Natural killer cell (primary cell): ENCODE measurements around the gene MBNL3. TPM values are rescaled to one million over a fixed set of nuclear protein-coding genes. Genes with fewer than 3 reads are reported as not detected.

Source experiments
- ATAC-seq, 3 donors: fragments of 150-1000 bp in 2 of 3; fragments of 200-7000 bp in 1 of 3; cut with Tn5 transposase; 1 replicate in 1 of 3; 2 replicates in 2 of 3; pipeline ENCODE4 v1.10.0; 2021; ENCODE audit warnings: mild to moderate bottlenecking in 2 of 3, moderate library complexity in 2 of 3
- DNase-seq, 2 donors: peaks; one replicate each; pipeline versions ENCODE4 v3.0.0 to v3.0.0-alpha.2; 2013 to 2021; ENCODE audit warnings: mixed read lengths in 1 of 2
- H3K27ac ChIP-seq: one replicate; pipeline ENCODE4 v1.5.1; 2013; ENCODE audit warnings: mild to moderate bottlenecking, low read length
- H3K27me3 ChIP-seq: one replicate; pipeline ENCODE4 v1.6.1; 2013; ENCODE audit warnings: low read length; ENCODE audit not compliant: control insufficient read depth, insufficient read depth
- H3K36me3 ChIP-seq: one replicate; pipeline ENCODE4 v1.6.1; 2013; ENCODE audit warnings: low read length; ENCODE audit not compliant: control insufficient read depth, insufficient read depth
- H3K4me1 ChIP-seq: one replicate; pipeline ENCODE4 v1.6.1; 2013; ENCODE audit warnings: low read length; ENCODE audit not compliant: control insufficient read depth, insufficient read depth
- H3K4me3 ChIP-seq: one replicate; pipeline ENCODE4 v1.5.1; 2013; ENCODE audit warnings: low read length
- H3K9me3 ChIP-seq: one replicate; pipeline ENCODE4 v1.6.1; 2013; ENCODE audit warnings: low read length; ENCODE audit not compliant: control insufficient read depth, insufficient read depth
- H3K27ac Mint-ChIP-seq, 2 donors: one replicate each; pipeline ENCODE4 v1.8.0; 2022; ENCODE audit warnings: mild to moderate bottlenecking in 2 of 2, mixed read lengths in 2 of 2, moderate library complexity in 1 of 2
- H3K27me3 Mint-ChIP-seq, 2 donors: one replicate each; pipeline ENCODE4 v1.8.0; 2022; ENCODE audit warnings: low read depth in 2 of 2, mixed read lengths in 2 of 2
- H3K36me3 Mint-ChIP-seq: one replicate; pipeline ENCODE4 v1.8.0; 2022; ENCODE audit warnings: mixed read lengths
- H3K4me1 Mint-ChIP-seq, 2 donors: one replicate each; pipeline ENCODE4 v1.8.0; 2022; ENCODE audit warnings: mixed read lengths in 2 of 2
- H3K4me3 Mint-ChIP-seq: one replicate; pipeline ENCODE4 v1.8.0; 2022; ENCODE audit warnings: mild to moderate bottlenecking, moderate library complexity, mixed read lengths
- H3K9me3 Mint-ChIP-seq, 2 donors: one replicate each; pipeline ENCODE4 v1.8.0; 2022; ENCODE audit warnings: mixed read lengths in 2 of 2
- CTCF ChIP-seq: fragments of 200-600 bp; IDR thresholded peaks from one replicate; pipeline ENCODE4 v1.8.0; 2022; ENCODE audit warnings: antibody characterized with exemption
- WGBS: methylation state at CpG from one replicate; pipeline ENCODE4 v1.1.7; 2013; ENCODE audit warnings: missing lambda C conversion rate; ENCODE audit not compliant: insufficient coverage; 5-methylcytosine and 5-hydroxymethylcytosine counted together
- intact Hi-C: fragments of 100-400 bp; cut with micrococcal nuclease; formaldehyde crosslinking; loops from one replicate; pipeline ENCODE4 v1.14.2; 2022
- total RNA-seq, 4 donors: library from RNA; stranded (reverse); fragments of 120-200 nt in 1 of 4; gene quantifications; one replicate each; pipeline versions ENCODE4 v1.2.3 to v1.2.4, GENCODE V29; 2013 to 2022

MBNL3 gene
- total RNA-seq, 3 donors from 2014 or later (not counting 1 experiment from before 2014, with no cell fraction given), result 55.3 to 64.3 (median 59.3) TPM

DNA sequence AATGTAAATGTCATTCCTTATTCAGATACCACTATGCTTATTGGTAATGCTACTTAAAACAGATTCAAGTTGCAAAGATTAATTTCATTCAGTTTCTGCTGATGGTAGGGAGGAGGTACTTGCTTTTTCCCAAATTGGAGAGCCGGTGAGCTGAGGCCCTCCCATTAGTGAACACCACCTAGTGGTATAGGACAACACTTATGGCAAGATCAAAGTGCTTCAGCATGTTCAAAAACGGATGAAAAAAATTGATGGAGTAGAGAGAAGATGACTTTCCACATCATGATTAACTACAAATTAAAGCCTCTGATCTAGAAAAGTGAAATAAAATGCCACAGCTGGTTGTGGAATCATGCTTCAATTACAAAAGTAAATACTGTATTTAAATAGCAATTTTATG is 112.9 kb downstream of the MBNL3 start:
- H3K27ac Mint-ChIP-seq, result no peak overlapping the region
- H3K27me3 Mint-ChIP-seq, result peaks cover 0 to 6% of the 10 kb centered on the region in 2 donors
- no peak for TF ChIP-seq CTCF
- no peaks in the 10 kb centered on the region for H3K9me3 Mint-ChIP-seq
- no peaks in the 10 kb centered on the region for H3K4me1 ChIP-seq
- H3K27ac ChIP-seq, result no peak overlapping the region
- H3K9me3 ChIP-seq, result no peaks in the 10 kb centered on the region
- ATAC-seq (no peak), DNase-seq (no peak)
- H3K4me3 ChIP-seq, result no peak overlapping the region
- H3K4me1 Mint-ChIP-seq, result no peaks in the 10 kb centered on the region
- no peaks in the 10 kb centered on the region for H3K36me3 ChIP-seq
- intact Hi-C loops, result no loop called here
- WGBS, result no CpG with 5 or more reads among the region's 2 CpGs
- H3K36me3 Mint-ChIP-seq, result no peaks in the 10 kb centered on the region
- no peak overlapping the region for H3K4me3 Mint-ChIP-seq
- H3K27me3 ChIP-seq, result no peaks in the 10 kb centered on the region

DNA sequence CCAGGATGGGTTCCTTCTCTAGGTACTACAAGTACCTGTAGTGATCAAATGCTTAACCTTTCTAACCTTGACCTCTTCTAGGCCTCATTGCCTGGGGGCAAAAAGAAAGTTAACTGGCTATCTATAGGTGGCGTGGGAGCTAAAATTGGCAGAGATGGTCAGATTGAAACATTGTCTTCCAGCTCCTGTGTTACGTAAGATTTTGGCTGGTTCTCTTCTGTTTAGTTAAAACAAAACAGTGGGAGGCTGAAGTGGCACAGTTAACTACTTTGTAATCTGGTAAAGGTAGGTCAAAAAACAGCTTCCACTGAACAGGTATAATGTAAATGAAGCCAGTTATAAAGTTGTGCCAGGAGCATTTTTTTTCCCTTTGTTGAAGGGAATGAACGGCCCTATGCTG is 115.2 kb downstream of the MBNL3 start:
- no peaks in the 10 kb centered on the region for H3K4me1 ChIP-seq
- no peaks in the 10 kb centered on the region for H3K9me3 Mint-ChIP-seq
- DNase-seq (no peak), ATAC-seq (no peak)
- 100% methylated on average over 2 of the region's 3 CpGs for WGBS
- no peak overlapping the region for H3K4me3 ChIP-seq
- intact Hi-C loops, result no loop called here
- no peaks in the 10 kb centered on the region for H3K36me3 Mint-ChIP-seq
- TF ChIP-seq CTCF, result no peak
- H3K27me3 ChIP-seq, result no peaks in the 10 kb centered on the region
- H3K9me3 ChIP-seq, result no peaks in the 10 kb centered on the region
- H3K27ac Mint-ChIP-seq, result no peak overlapping the region
- H3K27me3 Mint-ChIP-seq, result peaks cover 0 to 6% of the 10 kb centered on the region in 2 donors
- no peaks in the 10 kb centered on the region for H3K36me3 ChIP-seq
- H3K4me1 Mint-ChIP-seq, result no peaks in the 10 kb centered on the region
- H3K27ac ChIP-seq, result no peak overlapping the region
- no peak overlapping the region for H3K4me3 Mint-ChIP-seq

DNA sequence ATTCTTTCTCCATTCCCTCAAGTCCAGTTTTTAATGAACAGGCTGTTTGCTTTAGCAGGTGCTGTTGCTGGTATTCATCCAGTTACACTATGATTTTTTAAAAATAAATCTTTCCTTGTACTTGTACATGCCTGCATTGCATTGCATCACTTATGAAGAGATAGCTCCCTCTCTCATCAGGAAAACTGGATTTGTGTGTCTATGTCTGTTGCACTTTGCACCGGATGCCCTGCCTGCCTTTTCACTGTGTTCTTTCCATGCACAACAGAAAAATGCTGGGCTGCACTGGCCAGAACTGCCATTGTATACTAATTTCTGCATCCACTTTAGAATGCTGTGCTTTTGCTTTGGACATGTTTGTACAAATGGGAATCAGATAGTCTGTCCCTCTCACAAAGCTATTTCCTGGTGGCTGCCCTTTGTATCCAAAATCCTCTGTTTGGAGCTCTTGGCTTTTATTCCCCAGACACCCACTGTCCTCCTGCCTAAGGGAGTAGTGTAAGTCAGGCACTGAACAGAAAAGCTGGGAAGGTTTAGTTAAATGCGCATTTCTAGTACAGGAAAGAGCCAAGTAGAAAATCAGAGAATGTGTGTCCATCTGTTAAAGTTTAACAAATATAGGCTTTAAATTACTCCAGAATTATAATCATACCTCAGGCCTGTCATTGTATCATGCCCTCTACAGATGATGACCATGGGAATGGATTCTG is 119.1 kb downstream of the MBNL3 start:
- no peak for ATAC-seq
- no peaks in the 10 kb centered on the region for H3K9me3 Mint-ChIP-seq
- intact Hi-C loops, result no loop called here

More for the DNA sequence above, 119.1 kb downstream of the MBNL3 start:
- no peak for TF ChIP-seq CTCF
- no peak overlapping the region for H3K27ac Mint-ChIP-seq
- H3K27me3 ChIP-seq, result no peaks in the 10 kb centered on the region
- no peaks in the 10 kb centered on the region for H3K9me3 ChIP-seq
- WGBS, result 100% methylated on average over 1 of the region's 2 CpGs
- H3K27ac ChIP-seq, result no peak overlapping the region
- no peaks in the 10 kb centered on the region for H3K36me3 ChIP-seq
- H3K4me1 ChIP-seq, result no peaks in the 10 kb centered on the region
- no peak overlapping the region for H3K4me3 Mint-ChIP-seq
- DNase-seq, result no peak
- H3K36me3 Mint-ChIP-seq, result no peaks in the 10 kb centered on the region
- no peak overlapping the region for H3K4me3 ChIP-seq
- peaks cover 0 to 5% of the 10 kb centered on the region in 2 donors for H3K4me1 Mint-ChIP-seq
- no peaks in the 10 kb centered on the region for H3K27me3 Mint-ChIP-seq
